ENCODE results near the gene MFAP2. TPM values are rescaled to one million over a fixed set of nuclear protein-coding genes. Genes with fewer than 3 reads are reported as not detected.
A peak's percentile ranks its signal among the peaks of the same experiment; 100 is the strongest.

Gene MFAP2
- total and polyA plus RNA-seq, 7 donors: 0.40 to 4.0 (median 0.67) TPM

DNA sequence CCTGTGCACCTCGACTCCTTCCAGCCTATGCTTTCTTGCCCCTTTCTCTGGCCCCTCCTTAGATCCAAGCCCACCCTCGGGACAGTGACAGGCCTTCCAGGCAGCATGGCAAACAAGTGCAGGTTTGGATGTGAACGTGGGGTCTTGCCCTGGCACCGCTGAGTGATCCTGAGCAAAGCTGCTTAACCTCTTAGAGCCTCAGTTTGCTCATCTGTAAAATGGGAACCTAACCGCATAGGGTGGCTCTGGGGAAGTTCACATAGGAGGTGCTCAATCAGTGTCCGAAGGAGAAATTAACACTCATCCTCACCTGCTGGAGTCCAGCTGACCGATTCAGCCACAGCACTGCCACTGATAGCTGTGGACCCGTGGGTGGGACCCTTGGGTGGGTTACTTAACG is 7.2 kb downstream of the MFAP2 start:
- Histone ChIP-seq H3K4me1 (no peaks in the 10 kb centered on the region), H3K36me3 (ENCODE audit: insufficient read depth in 1 of 2, low read depth in 1 of 2) (peaks cover 0 to 12% of the 10 kb centered on the region in 2 donors), H3K27me3 (ENCODE audit: insufficient read depth in 3 of 3, low read length in 2 of 3) (no peaks in the 10 kb centered on the region), H3K9me3 (no peaks in the 10 kb centered on the region), H3K4me3 (no peak overlapping the region), H3K27ac (no peak overlapping the region)
- ATAC-seq (no peak), DNase-seq (no peak)
- WGBS, 3 donors: 81 to 90% (median 85%) methylated on average over 9 of the region's 9 CpGs
- intact Hi-C loops (cut with DNase I): no loop called here
- TF ChIP-seq, protein P1, sequence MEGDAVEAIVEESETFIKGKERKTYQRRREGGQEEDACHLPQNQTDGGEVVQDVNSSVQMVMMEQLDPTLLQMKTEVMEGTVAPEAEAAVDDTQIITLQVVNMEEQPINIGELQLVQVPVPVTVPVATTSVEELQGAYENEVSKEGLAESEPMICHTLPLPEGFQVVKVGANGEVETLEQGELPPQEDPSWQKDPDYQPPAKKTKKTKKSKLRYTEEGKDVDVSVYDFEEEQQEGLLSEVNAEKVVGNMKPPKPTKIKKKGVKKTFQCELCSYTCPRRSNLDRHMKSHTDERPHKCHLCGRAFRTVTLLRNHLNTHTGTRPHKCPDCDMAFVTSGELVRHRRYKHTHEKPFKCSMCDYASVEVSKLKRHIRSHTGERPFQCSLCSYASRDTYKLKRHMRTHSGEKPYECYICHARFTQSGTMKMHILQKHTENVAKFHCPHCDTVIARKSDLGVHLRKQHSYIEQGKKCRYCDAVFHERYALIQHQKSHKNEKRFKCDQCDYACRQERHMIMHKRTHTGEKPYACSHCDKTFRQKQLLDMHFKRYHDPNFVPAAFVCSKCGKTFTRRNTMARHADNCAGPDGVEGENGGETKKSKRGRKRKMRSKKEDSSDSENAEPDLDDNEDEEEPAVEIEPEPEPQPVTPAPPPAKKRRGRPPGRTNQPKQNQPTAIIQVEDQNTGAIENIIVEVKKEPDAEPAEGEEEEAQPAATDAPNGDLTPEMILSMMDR (IDR thresholded peaks at IDR 0.05): no peak

DNA sequence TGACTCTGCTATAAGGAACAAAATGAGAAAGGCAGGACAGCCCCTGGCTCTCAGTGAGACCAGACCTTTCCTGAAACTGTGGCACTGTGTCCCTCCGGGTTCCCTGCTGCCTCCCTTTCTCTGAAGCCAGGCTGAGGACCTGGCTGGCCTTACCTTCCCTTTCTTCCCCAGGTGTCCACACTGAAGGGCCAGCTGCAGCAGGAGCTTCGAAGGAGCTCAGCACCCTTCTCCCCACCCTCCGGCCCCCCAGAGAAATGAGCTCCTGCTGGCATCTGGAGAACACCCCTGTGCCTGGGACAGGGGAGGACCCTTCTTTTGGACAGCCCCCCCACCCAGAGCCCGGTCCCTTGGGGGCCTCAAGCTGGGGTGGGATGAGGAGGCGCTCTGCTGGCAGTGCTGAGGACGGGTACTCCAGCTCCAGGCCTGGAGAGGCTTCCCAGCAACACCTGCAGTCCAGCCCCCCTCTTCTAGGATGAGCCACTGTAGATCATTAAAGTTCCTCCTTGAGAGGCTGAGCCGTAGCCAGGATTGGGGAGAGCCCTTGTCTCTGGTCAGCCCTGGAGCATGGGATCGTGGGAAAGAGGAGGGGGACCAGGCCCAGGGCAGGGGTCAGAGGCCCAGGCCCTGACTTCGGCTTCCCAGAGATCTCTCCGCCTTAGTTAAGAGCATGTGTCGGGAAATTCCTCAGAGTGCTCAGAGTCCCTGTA is 8.1 kb downstream of the MFAP2 start:
- intact Hi-C loops (cut with DNase I): no loop called here
- Histone ChIP-seq H3K4me3 (no peak overlapping the region), H3K9me3 (no peaks in the 10 kb centered on the region), H3K36me3 (ENCODE audit: insufficient read depth in 1 of 2, low read depth in 1 of 2) (peaks cover 0 to 19% of the 10 kb centered on the region in 2 donors), H3K27me3 (ENCODE audit: insufficient read depth in 3 of 3, low read length in 2 of 3) (no peaks in the 10 kb centered on the region), H3K4me1 (no peaks in the 10 kb centered on the region), H3K27ac (no peak overlapping the region)
- 81 to 87% (median 86%) methylated on average over 10 to 11 of the region's 11 CpGs for WGBS, 3 donors
- no peak for DNase-seq
- TF ChIP-seq, protein P1 (IDR thresholded peaks at IDR 0.05): no peak
- no peak for ATAC-seq

DNA sequence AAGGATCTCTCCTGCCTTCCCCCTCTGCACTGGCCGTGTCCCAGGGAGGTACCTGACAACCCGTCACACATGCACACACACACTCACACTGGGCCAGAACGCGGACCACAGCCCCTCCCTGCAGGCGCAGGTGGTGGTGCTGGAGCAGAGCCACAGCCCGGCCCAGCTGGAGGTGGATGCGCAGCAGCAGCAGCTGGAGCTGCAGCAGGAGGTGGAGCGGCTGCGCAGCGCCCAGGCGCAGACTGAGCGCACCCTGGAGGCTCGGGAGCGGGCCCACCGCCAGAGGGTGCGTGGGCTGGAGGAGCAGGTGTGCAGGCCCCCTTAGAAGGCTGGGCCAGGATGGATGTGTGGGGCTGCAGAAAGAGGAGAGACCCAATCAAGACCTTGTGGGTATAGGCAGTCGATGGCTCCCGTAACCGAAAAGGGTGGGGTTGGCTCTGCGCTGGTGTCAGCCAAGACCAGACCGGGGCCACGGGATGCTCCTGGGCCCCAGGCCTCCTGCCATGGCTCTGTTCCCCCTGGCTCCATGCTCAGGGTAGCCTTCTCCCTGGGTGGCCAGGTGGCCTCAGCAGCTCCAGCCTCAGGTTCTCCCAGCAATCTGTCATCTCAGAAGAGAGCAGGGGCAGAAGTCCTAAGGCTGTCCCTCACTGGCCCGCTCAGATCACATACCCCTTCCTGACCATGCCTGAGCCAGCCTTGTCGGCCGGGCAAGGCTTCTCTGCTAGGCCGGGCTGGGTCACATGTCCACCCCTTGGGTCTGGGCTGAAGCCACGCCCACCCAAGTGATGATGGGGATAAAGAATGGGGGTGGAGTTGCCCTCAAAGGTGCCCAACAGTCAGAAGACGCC is 8.9 kb downstream of the MFAP2 start:
- Histone ChIP-seq H3K4me1 (no peaks in the 10 kb centered on the region), H3K9me3 (no peaks in the 10 kb centered on the region), H3K27me3 (ENCODE audit: insufficient read depth in 3 of 3, low read length in 2 of 3) (no peaks in the 10 kb centered on the region), H3K4me3 (no peak overlapping the region), H3K36me3 (ENCODE audit: insufficient read depth in 1 of 2, low read depth in 1 of 2) (peaks cover 0 to 23% of the 10 kb centered on the region in 2 donors), H3K27ac (no peak overlapping the region)
- ATAC-seq: peak in 2 of 4 donors; percentile 10 to 33
- DNase-seq: no peak
- TF ChIP-seq, protein P1 (IDR thresholded peaks at IDR 0.05): no peak
- intact Hi-C loops (cut with DNase I): no loop called here
- 67 to 74% (median 70%) methylated on average over 24 to 28 of the region's 28 CpGs for WGBS, 3 donors

DNA sequence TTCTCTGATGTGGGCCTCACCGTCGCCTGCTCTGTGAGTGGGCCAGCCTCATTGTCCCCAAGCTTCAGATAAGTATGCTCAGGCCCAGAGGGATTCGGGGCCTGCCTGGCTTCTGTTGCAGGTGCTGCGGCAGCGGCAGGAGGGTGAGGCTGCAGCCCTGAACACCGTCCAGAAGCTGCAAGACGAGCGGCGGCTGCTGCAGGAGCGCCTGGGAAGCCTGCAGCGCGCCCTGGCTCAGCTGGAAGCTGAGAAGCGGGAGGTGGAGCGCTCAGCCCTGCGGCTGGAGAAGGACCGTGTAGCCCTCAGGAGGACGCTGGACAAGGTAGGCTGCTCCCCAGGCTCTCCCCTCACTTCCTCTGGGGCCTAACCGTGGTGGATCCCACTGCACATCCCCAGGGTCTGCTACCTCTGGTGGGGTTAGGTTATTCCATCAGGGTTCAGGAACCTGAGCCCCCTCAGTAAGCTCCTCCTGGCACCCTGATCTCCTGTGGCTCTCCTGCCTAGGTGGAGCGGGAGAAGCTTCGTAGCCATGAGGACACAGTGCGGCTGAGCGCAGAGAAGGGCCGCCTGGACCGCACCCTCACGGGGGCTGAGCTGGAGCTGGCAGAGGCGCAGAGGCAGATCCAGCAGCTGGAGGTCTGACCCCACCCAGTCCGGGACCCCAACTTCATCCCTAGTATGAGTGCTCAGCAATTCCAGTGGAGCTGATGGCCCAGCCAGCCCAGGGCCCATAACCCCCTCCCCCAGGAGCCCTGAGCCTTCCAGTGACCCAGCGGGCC is 10.1 kb downstream of the MFAP2 start:
- intact Hi-C loops (cut with DNase I): no loop called here
- H3K36me3 ChIP-seq (ENCODE audit: insufficient read depth in 1 of 2, low read depth in 1 of 2): peaks cover 0 to 34% of the 10 kb centered on the region in 2 donors
- TF ChIP-seq, protein P1 (IDR thresholded peaks at IDR 0.05): no peak
- no peaks in the 10 kb centered on the region for H3K27me3 ChIP-seq (ENCODE audit: insufficient read depth in 3 of 3, low read length in 2 of 3)
- no peaks in the 10 kb centered on the region for H3K9me3 ChIP-seq
- H3K4me3 ChIP-seq: no peak overlapping the region
- ATAC-seq: no peak
- no peak overlapping the region for H3K27ac ChIP-seq
- WGBS, 3 donors: 90 to 95% (median 93%) methylated on average over 28 of the region's 28 CpGs
- DNase-seq: no peak
- H3K4me1 ChIP-seq: no peaks in the 10 kb centered on the region
